OCI-LY3 (cell line): ENCODE measurements around the gene ZNF521.

Source experiments
- H2AFZ ChIP-seq: fragments of 200-600, 300-600 bp; shearing (Covaris generic); 2 replicates; pipeline ENCODE4 v1.6.0; 2014; ENCODE audit warnings: antibody characterized with exemption, low read depth, low read length
- H3K27ac ChIP-seq: fragments of 200-600, 300-600 bp; sonication (generic); 2 replicates; pipeline ENCODE4 v1.5.1; 2014; ENCODE audit warnings: mild to moderate bottlenecking, low read length, moderate library complexity, mixed read lengths
- H3K27me3 ChIP-seq: fragments of 200-600, 300-600 bp; sonication (generic); 2 replicates; pipeline ENCODE4 v1.6.1; 2014; ENCODE audit warnings: low read depth, low read length, mixed read lengths
- H3K36me3 ChIP-seq: fragments of 200-600, 300-600 bp; sonication (generic); replicated peaks from 2 replicates; pipeline ENCODE3; 2014; ENCODE audit warnings: low read depth, low read length, mixed read lengths
- H3K4me1 ChIP-seq: fragments of 300-600, 200-600 bp; sonication (generic); 2 replicates; pipeline ENCODE4 v1.6.1; 2014; ENCODE audit warnings: low read length, mixed read lengths
- H3K4me2 ChIP-seq: fragments of 200-600, 300-600 bp; sonication (generic); 2 replicates; pipeline ENCODE4 v1.6.1; 2014; ENCODE audit warnings: low read length, mixed read lengths
- H3K4me3 ChIP-seq: fragments of 300-600, 200-600 bp; sonication (generic); 2 replicates; pipeline ENCODE4 v1.5.1; 2014; ENCODE audit warnings: antibody characterized with exemption, mild to moderate bottlenecking, low read length, moderate library complexity
- H3K79me2 ChIP-seq: fragments of 300-600, 200-600 bp; shearing (Covaris generic); 2 replicates; pipeline ENCODE4 v1.6.1; 2014; ENCODE audit warnings: mild to moderate bottlenecking, low read length, mixed read lengths
- H3K9ac ChIP-seq: fragments of 300-600, 200-600 bp; shearing (Covaris generic); 2 replicates; pipeline ENCODE4 v1.6.0; 2014; ENCODE audit warnings: mild to moderate bottlenecking, low read length, moderate library complexity
- H3K9me3 ChIP-seq: fragments of 200-600, 300-600 bp; shearing (Covaris generic); 2 replicates; pipeline ENCODE4 v1.6.1; 2014; ENCODE audit warnings: low read length, mixed read lengths; ENCODE audit not compliant: insufficient read depth
- H4K20me1 ChIP-seq: fragments of 200-600, 300-600 bp; sonication (generic); 2 replicates; pipeline ENCODE4 v1.6.1; 2016; ENCODE audit warnings: low read length, mixed read lengths; ENCODE audit not compliant: insufficient read depth
- CTCF ChIP-seq: fragments of 200-600, 300-600 bp; sonication (generic); IDR thresholded peaks from 2 replicates; pipeline ENCODE4 v1.5.1; 2014; ENCODE audit warnings: antibody characterized with exemption, low read length, low read depth
- EZH2phosphoT487 ChIP-seq: fragments of 200-600 bp; shearing (Covaris generic); IDR thresholded peaks from 2 replicates; pipeline ENCODE4 v1.6.1; 2018; ENCODE audit warnings: antibody characterized with exemption, mixed run types, low read depth

The ZNF521 gene

DNA sequence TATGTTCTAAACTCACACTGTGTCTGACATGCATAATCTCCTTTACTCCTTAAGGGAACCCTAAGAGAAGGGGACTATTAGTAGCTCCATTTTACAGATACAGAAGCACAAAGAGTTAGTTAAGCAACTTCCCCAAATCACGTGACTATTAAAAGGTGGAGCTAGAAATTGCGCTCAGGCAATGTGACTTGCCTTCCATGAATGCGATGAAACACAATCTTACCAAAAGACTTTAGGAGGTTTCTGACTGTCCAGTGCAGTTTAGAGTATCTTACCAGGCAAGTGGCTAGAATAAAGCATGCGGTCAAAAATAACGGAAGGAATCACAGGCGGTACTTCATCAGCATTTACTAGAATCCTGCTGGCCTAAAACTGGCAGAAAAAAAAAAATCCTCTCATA is 70.4 kb downstream of the ZNF521 start:
- Histone ChIP-seq H2AFZ (no peak overlapping the region), H3K4me3 (no peak overlapping the region), H3K4me1 (no peaks in the 10 kb centered on the region), H3K79me2 (no peaks in the 10 kb centered on the region), H3K9ac (no peak overlapping the region), H3K27ac (no peak overlapping the region), H3K9me3 (no peaks in the 10 kb centered on the region), H3K27me3 (no peaks in the 10 kb centered on the region), H4K20me1 (no peaks in the 10 kb centered on the region), H3K36me3 (no peaks in the 10 kb centered on the region), H3K4me2 (no peak overlapping the region)
- TF ChIP-seq EZH2phosphoT487 (no peak), CTCF (no peak)

DNA sequence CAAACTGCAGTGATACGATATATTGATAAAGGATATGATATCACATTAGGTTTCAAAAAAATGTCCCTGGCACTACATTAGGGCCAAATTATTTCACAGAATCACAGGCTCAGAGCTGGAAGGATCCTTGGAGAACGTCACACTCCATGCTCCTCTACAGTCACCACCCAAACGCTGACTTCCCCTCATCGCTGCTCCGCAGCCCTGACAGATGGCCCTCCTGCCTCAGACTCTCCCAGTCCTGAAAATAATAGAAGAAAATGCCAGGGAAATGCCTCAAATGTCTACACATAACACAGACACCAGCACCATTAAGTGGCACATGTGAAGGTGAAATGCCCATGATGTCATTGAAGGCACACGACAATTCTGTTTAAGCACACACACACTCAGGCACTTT is 72.0 kb downstream of the ZNF521 start:
- Histone ChIP-seq H3K79me2 (no peaks in the 10 kb centered on the region), H3K4me1 (no peaks in the 10 kb centered on the region), H3K9ac (no peak overlapping the region), H3K27me3 (no peaks in the 10 kb centered on the region), H3K36me3 (no peaks in the 10 kb centered on the region), H3K4me2 (no peak overlapping the region), H3K27ac (no peak overlapping the region), H3K9me3 (no peaks in the 10 kb centered on the region), H2AFZ (no peak overlapping the region), H4K20me1 (no peaks in the 10 kb centered on the region), H3K4me3 (no peak overlapping the region)
- no peak for TF ChIP-seq CTCF
- no peak for TF ChIP-seq EZH2phosphoT487

DNA sequence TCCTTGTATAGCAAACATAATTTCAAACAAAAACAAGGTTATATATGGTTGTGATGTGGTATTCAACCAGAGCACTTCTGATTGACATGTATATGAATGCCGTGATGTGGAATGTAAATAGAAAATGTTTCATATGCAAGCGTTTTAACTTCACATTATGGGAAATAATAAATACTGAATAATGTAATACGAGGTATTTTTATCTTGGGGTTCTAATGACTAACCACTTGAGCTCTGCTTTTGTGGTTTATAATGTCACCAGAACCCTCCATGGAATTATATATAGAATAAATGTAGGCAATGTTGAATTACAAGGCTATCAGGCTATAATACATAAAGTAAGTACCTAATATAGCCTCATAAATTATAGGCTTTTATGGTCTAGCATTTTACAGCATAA is 72.4 kb downstream of the ZNF521 start:
- Histone ChIP-seq H3K9me3 (no peaks in the 10 kb centered on the region), H2AFZ (no peak overlapping the region), H3K36me3 (no peaks in the 10 kb centered on the region), H3K9ac (no peak overlapping the region), H4K20me1 (no peaks in the 10 kb centered on the region), H3K4me3 (no peak overlapping the region), H3K4me2 (no peak overlapping the region), H3K27me3 (no peaks in the 10 kb centered on the region), H3K79me2 (no peaks in the 10 kb centered on the region), H3K4me1 (no peaks in the 10 kb centered on the region), H3K27ac (no peak overlapping the region)
- no peak for TF ChIP-seq EZH2phosphoT487
- TF ChIP-seq CTCF = no peak

DNA sequence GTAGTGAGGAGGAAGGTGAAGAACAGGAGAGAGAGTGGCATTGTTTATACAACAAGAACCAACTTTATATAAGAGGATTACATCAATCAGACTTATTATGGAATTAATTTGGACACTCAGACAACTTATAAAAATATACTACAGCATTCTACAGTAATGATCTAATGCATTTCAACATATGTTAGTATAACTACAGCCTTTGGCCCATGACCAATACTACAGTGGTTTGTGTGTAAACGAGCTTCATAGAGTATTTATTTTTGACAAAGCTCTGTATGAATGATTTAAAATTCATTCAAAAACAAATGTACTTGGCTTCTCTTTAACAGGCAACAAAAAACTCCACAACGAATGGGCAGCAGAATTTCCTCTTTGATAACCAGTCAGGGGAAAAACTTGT is 72.8 kb downstream of the ZNF521 start:
- H3K9ac ChIP-seq = no peak overlapping the region
- no peak overlapping the region for H2AFZ ChIP-seq
- H3K4me1 ChIP-seq = no peaks in the 10 kb centered on the region
- H3K27me3 ChIP-seq = no peaks in the 10 kb centered on the region
- H4K20me1 ChIP-seq = no peaks in the 10 kb centered on the region
- H3K4me3 ChIP-seq = no peak overlapping the region
- no peak overlapping the region for H3K4me2 ChIP-seq
- H3K27ac ChIP-seq = no peak overlapping the region
- H3K79me2 ChIP-seq = no peaks in the 10 kb centered on the region
- H3K9me3 ChIP-seq = no peaks in the 10 kb centered on the region
- H3K36me3 ChIP-seq = no peaks in the 10 kb centered on the region
- no peak for TF ChIP-seq CTCF
- TF ChIP-seq EZH2phosphoT487 = no peak
